GM12891 (cell line): ENCODE measurements around the gene SCGB2B2.
"Not testable (repeated sequence)": the region's sequence is repeated elsewhere in the genome, so short reads cannot be mapped to it uniquely, and the experiment has no call there.

Experiments used
- DNase-seq: peaks from one replicate; pipeline ENCODE4 v3.0.0; 2011; ENCODE audit warnings: low spot score; ENCODE audit not compliant: insufficient read length
- FAIRE-seq: peaks from 2 replicates; lab custom pipeline; 2011; peaks lifted over from hg19 to GRCh38; lab: Jason Lieb, UNC
- PAX5 ChIP-seq: IDR thresholded peaks from 2 replicates; pipeline ENCODE4 v1.6.1; 2011; ENCODE audit warnings: low read length, moderate library complexity, mild to moderate bottlenecking; ENCODE audit not compliant: insufficient read depth, severe bottlenecking
- POLR2A ChIP-seq: IDR thresholded peaks from 2 replicates; pipeline ENCODE4 v1.6.1; 2011; ENCODE audit warnings: low read depth, low read length, control low read depth
- POLR2AphosphoS5 ChIP-seq: IDR thresholded peaks from 2 replicates; pipeline ENCODE4 v1.6.1; 2011; ENCODE audit warnings: low read depth, low read length, control low read depth
- POU2F2 ChIP-seq: IDR thresholded peaks from 2 replicates; pipeline ENCODE4 v1.6.1; 2011; ENCODE audit warnings: low read depth, mild to moderate bottlenecking, control low read depth, low read length, moderate library complexity
- SPI1 ChIP-seq: IDR thresholded peaks from 2 replicates; pipeline ENCODE4 v1.6.1; 2011; ENCODE audit warnings: low read depth, low read length, control low read depth
- TAF1 ChIP-seq: IDR thresholded peaks from 2 replicates; pipeline ENCODE4 v1.6.1; 2011; ENCODE audit warnings: low read depth, low read length, control low read depth

The SCGB2B2 gene

DNA sequence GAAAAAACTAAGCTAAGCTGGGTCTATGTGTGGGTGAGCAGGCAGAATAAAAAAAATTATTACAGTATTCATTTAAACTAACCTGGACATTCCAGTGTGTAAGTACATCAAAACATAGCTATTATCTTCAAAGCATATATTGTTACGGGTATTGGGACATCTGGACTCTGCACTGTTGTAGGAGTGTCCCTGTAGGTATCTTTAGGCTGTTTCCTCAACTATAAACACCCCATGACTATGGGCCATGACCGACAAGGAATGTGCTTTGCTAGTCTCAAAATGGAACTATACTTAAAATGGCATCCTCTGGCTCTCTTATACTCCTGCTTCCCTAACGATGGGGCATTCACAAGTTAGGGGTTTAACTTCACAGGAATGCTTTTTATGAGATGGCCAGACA is 3.4 kb downstream of the SCGB2B2 start:
- no peak for FAIRE-seq

DNA sequence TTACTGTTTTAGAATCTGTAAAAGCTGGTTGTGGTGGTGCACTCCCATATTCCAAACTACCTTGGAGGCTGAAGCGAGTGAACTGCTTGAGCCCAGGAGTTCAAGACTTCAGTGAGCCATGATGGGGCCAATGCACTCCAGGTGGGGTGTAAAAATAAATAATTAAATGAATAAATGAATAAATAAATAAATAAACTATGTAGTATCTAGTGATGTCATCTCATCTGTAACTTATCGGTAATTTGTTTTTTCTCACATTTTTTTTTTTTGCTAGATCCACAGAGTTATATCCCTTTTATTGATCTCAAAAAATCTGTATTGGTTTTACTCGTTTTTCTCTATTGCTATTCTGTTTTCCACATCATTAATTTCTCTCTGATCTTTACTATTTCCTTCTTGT is 5.0 kb downstream of the SCGB2B2 start:
- DNase-seq: no peak
- TF ChIP-seq TAF1: no peak
- TF ChIP-seq POLR2AphosphoS5: no peak
- TF ChIP-seq SPI1: no peak
- no peak for TF ChIP-seq PAX5
- no peak for TF ChIP-seq POLR2A
- TF ChIP-seq POU2F2: no peak
- FAIRE-seq: no peak

More for the DNA sequence above, 3.4 kb downstream of the SCGB2B2 start:
- no peak for TF ChIP-seq POLR2AphosphoS5
- no peak for TF ChIP-seq POLR2A
- TF ChIP-seq SPI1: no peak
- no peak for TF ChIP-seq TAF1
- TF ChIP-seq PAX5: no peak
- TF ChIP-seq POU2F2: no peak
- no peak for DNase-seq

DNA sequence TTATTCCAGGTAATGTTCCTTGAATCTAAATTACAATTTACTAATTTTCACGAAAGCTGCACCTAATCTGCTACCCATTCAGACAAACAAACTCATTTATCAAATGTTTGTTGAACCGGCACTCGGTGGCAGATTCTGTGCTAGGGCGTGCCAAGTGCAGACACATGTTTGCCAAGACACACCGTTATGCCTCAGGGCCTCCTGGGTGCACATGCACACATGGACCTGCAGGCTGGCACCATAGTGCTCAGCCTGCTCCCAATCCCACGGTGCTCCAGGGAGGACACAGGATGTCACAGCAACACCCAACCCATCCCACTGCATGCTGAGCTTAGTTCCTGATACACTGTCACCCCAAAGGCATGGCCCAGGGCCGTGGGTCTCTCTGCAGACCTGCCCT is 7.7 kb downstream of the SCGB2B2 start:
- DNase-seq (no peak), FAIRE-seq (no peak)
- TF ChIP-seq POLR2AphosphoS5: no peak
- no peak for TF ChIP-seq TAF1
- TF ChIP-seq POU2F2: no peak
- TF ChIP-seq SPI1: no peak
- TF ChIP-seq PAX5: no peak
- TF ChIP-seq POLR2A: no peak

DNA sequence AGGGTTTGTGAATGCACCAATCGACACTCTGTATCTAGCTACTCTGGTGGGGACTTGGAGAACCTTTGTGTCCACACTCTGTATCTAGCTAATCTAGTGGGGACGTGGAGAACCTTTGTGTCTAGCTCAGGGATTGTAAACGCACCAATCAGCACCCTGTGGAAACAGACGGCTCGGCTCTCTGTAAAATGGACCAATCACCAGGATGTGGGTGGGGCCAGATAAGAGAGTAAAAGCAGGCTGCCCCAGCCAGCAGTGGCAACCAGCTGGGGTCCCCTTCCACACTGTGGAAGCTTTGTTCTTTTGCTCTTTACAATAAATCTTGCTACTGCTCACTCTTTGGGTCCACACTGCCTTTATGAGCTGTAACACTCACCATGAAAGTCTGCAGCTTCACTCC is 8.3 kb downstream of the SCGB2B2 start:
- not testable (repeated sequence) for DNase-seq, FAIRE-seq

DNA sequence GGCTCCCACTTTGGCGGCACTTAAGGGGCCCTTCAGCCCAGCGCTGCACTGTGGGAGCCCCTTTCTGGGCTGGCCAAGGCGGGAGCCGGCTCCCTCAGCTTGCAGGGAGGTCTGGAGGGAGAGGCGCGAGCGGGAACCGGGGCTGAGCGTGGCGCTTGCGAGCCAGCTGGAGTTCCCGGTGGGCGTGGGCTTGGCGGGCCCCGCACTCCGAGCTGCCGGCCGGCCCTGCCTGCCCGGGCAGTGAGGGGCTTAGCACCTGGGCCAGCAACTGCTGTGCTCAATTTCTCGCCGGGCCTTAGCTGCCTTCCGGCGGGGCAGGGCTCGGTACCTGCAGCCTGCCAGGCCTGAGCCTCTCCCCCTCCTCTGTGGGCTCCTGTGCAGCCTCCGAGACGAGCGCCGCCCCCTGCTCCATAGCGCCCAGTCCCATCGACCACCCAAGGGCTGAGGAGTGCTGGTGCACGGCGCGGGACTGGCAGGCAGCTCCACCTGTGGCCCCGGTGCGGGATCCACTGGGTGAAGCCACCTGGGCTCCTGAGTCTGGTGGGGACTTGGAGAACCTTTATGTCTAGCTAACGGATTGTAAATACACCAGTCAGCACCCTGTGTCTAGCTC is 8.8 kb downstream of the SCGB2B2 start:
- FAIRE-seq, DNase-seq: not testable (repeated sequence)

DNA sequence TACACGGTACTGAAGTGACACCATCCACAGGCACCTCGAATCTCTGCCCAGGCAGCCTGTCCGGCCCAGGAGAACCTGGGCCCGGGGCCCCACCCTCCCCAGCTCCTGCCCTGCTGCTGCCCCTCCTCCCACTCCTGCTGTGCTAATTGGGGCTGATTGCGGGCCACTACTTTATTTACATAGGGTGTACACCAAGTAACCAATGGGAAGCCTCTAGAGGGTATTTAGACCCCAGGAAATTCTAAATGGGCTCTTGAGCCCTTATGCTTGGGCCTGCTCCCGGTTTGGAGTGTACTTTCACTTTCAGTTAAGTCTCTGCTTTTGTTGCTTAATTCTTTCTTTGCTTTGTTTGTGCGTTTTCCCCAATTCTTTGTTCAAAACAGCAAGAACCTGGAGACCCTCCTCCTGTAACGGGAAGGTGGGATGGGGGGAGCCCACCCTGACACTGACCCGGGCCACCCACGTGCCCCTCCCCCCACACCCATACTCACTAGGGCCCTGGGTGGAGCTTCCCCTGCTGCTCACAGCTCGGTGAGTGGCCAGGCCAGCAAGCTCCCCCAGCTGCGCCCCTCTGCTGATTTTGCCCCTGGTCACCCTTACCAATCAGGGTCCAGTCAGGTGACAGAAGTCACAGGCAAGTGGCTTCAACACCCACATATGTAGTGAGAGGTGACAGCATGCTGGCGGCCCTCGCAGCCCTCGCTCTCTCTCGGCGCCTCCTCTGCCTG is 9.4 kb downstream of the SCGB2B2 start:
- FAIRE-seq (no peak), DNase-seq (no peak)
- TF ChIP-seq POU2F2 (no peak), PAX5 (no peak), SPI1 (no peak), POLR2AphosphoS5 (no peak), TAF1 (no peak), POLR2A (no peak)

DNA sequence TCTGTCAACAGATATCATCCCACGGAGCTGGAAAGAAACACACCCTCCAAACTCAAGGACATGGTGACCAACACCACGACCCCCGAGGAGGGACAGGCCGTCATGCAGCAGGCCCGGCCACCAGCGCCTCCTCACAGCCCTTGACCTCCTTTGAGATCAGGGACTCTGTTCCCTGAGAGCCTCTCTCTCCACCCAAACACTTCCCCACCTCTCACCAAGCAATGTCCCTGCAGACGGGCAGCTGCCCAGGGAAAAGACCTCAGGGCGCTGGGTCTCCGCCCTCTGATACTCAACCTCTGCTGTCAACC is 10.0 kb downstream of the SCGB2B2 start:
- TF ChIP-seq POU2F2 (no peak), POLR2AphosphoS5 (no peak), TAF1 (no peak), SPI1 (no peak), POLR2A (no peak), PAX5 (no peak)
- FAIRE-seq (no peak), DNase-seq (no peak)

DNA sequence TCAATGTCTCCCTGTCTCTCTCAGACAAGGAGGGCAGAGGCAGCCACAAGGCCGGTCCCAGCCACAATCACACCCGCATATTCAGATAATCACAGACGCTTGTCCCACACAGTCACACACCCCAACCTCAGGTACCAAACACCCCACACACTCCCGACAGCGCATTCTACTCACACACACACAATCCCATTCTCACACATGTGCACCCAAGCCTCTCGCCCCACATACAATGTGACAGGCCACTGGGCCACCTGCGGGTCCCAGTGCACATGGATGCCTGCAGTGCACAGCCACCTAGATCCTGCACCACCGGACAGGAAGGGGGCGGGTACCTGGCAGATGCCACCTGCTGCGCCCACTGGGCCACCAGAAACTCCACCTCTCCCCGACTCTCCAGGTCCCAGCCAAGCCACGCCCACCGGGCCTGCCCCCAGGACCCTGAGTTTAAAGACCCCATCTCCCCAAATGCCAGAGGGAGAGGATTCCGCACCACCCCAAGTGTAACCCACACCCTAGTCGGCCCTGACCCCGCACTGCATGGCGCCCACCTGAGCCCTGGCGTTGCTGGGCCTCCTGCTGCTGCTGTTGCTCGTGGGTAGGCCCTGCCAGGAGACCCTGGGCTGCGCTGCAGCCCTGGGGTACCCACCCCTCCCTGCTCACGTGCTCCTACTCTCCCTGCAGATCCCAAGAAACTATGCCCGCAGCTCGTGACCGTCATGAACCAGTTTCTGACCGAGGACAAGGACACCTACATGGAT is 10.6 kb downstream of the SCGB2B2 start:
- TF ChIP-seq POLR2AphosphoS5: no peak
- TF ChIP-seq SPI1: no peak
- TF ChIP-seq TAF1: no peak
- TF ChIP-seq PAX5: no peak
- no peak for TF ChIP-seq POLR2A
- no peak for TF ChIP-seq POU2F2
- DNase-seq (no peak), FAIRE-seq (no peak)

DNA sequence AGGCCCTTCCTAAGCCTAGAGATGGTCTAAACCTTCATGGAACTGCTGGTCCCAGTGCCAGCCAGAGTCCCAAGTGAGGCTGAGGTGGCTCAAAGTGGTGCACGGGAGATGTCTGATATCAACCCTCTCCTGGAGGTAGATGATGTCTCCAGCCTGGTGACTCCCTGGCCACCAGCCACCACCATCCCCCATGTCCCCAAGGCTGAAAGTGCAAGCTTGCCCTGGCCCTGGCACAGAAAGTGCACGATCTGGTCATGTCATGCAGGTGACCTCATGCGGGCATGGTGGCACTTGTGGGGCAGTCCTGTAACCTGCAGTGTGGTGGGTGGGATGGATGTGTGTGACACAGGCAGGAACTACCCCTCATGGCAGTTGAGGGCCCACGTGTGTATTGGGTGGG is 11.7 kb downstream of the SCGB2B2 start:
- DNase-seq, FAIRE-seq: not testable (repeated sequence)

DNA sequence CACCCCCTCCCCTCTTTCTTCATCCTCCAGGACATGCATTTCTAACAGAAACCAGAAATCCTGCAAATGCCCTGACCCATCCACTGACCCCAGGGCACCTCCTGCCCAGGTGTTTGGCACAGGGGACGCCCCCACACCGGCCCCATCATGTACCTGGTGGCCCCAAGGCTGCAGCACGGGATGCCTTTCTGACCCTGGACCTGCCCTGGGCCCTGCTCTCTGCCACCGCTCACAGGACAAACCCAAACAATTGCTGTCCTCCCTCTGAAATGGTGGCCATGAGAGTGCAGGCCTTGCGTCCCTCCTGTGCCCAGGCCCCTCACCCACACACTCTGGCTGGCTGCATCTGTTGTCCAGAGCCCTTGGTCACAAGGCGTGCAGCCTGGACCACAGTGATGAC is 12.1 kb downstream of the SCGB2B2 start:
- TF ChIP-seq SPI1 (no peak), POLR2AphosphoS5 (no peak), PAX5 (no peak), POLR2A (no peak), TAF1 (no peak), POU2F2 (no peak)
- FAIRE-seq (no peak), DNase-seq (no peak)

DNA sequence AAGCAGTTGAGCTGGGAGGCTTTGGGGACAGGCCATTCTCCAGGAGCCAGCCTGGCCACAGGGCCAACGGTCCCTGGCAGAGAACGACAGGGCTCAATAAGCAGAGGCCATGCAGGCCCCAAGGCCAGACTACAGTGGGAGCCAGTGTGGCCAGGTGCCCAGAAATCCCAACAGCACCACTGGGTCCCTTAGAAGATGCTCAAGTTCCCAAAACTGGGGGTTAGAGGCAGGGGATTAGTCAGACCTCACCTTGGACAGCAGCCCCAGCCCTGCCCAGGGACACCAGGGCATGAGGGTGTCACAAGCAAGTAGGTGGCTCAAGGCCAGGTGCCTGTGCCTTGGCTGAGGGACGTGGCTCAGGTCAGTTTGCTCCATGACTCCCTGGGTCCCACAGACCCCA is 12.8 kb downstream of the SCGB2B2 start:
- TF ChIP-seq SPI1 (no peak), PAX5 (no peak), POLR2AphosphoS5 (no peak), TAF1 (no peak), POLR2A (no peak), POU2F2 (no peak)
- DNase-seq (no peak), FAIRE-seq (no peak)
